Psoas muscle (tissue), 8 donors: Measurements from ENCODE around the gene SLC39A11. TPM values are rescaled to one million over a fixed set of nuclear protein-coding genes. Genes with fewer than 3 reads are reported as not detected.

Experiments
- ATAC-seq, 4 donors: fragments of 200-7000 bp; cut with Tn5 transposase; one replicate each; pipeline ENCODE4 v1.9.1; 2020; ENCODE audit warnings: moderate library complexity in 3 of 4, mild to moderate bottlenecking in 2 of 4
- DNase-seq, 2 donors: peaks; one replicate each; pipeline ENCODE4 v3.0.0-alpha.2; 2020
- H3K27ac ChIP-seq: fragments of 200-600 bp; one replicate; pipeline ENCODE4 v1.8.0; 2022
- H3K27me3 ChIP-seq, 3 donors: fragments of 200-600 bp in 1 of 3; one replicate each; pipeline versions ENCODE4 v1.6.1 to v1.8.0; 2013 to 2022; ENCODE audit warnings: low read length in 2 of 3, mild to moderate bottlenecking in 2 of 3, moderate library complexity in 1 of 3; ENCODE audit not compliant: insufficient read depth in 3 of 3
- H3K36me3 ChIP-seq, 2 donors: fragments of 200-600 bp in 1 of 2; one replicate each; pipeline versions ENCODE4 v1.6.1 to v1.8.0; 2013 to 2022; ENCODE audit warnings: low read depth in 1 of 2, mild to moderate bottlenecking in 1 of 2, moderate library complexity in 1 of 2; ENCODE audit not compliant: insufficient read depth in 1 of 2
- H3K4me1 ChIP-seq: fragments of 200-600 bp; one replicate; pipeline ENCODE4 v1.8.0; 2022
- H3K4me3 ChIP-seq: fragments of 200-600 bp; one replicate; pipeline ENCODE4 v1.8.0; 2022; ENCODE audit warnings: mild to moderate bottlenecking
- H3K9me3 ChIP-seq: fragments of 200-600 bp; one replicate; pipeline ENCODE4 v1.8.0; 2022
- WGBS, 3 donors: extraction: QIAGEN DNeasy Blood & Tissue Kit; methylation state at CpG; one replicate each; pipeline versions ENCODE4 v1.1.6 to v1.1.7; 2013; 5-methylcytosine and 5-hydroxymethylcytosine counted together
- intact Hi-C, 2 donors: fragments of 100-400 bp; cut with DNase I; formaldehyde crosslinking; loops; one replicate each; pipeline versions ENCODE4 v1.11.0 to v1.14.2; 2022
- polyA plus RNA-seq, 3 donors: library from polyadenylated mRNA; stranded (reverse); fragments of 200-250 nt; gene quantifications; one replicate each; pipeline ENCODE4 v1.2.3, GENCODE V29; 2013
- total RNA-seq, 4 donors: library from RNA; stranded (reverse); fragmentation: NEBNext Ultra II Directional in 2 of 4; extraction: Animal tissue kit (Norgen Biotek cat#: 25700) in 2 of 4; gene quantifications; one replicate each; pipeline versions ENCODE4 v1.2.1 to v1.2.4, GENCODE V29; 2021 to 2023
- TF ChIP-seq, protein P1 (sequence below): fragments of 200-600 bp; IDR thresholded peaks from one replicate; pipeline ENCODE4 v1.8.0; 2022; ENCODE audit warnings: antibody characterized with exemption
- donor health status: healthy with polysubstance abuse.
- donor health status: DM: no; HTN: no; CAD: no; lungs with moderate emphysema.
- donor health status: Bipolar disorder and iron deficiency.
- donor health status: healthy.
- donor health status: DM: yes; HTN: yes; CAD: no.
- donor health status: DM: no; HTN: no; CAD: no.
- donor health status: DM: no; HTN: no; CAD: no.
- donor health status: DM: yes; HTN: yes; CAD: no.

The SLC39A11 gene
- total and polyA plus RNA-seq, 7 donors = 1.6 to 9.7 (median 7.9) TPM

DNA sequence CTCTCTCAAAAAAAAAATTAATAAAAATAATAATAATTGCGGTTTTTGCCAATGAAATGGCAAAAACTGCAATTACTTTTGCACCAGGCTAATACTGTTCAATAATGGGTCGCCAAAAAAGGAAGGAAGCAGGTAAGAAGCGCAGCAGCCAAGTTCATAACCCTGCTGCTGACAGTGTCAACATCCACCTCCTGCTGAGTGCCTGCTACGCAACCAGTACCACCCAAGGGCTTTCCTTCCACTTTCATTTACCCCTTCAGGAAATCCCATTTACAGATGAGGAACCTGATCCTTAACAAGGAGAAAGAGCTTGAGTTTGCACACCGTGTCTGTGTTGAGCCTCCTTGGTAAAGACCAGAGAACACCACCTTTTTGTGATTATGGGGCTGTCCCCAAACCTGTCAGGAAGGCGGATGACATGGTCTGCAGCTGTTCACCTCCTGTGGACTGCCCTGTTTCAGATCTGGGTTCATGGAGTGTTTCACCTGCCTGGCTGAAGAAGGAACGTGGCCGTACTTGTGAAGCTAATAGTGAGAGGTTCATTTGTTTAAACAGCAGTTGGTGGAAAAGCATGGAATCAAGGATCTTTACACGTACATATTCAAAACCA is 378.0 kb downstream of the SLC39A11 start:
- no peak overlapping the region for H3K27ac ChIP-seq
- no peaks in the 10 kb centered on the region for H3K36me3 ChIP-seq
- intact Hi-C loops = no loop called here
- H3K4me3 ChIP-seq = no peak overlapping the region
- ATAC-seq (no peak), DNase-seq (no peak)
- TF ChIP-seq, protein P1, sequence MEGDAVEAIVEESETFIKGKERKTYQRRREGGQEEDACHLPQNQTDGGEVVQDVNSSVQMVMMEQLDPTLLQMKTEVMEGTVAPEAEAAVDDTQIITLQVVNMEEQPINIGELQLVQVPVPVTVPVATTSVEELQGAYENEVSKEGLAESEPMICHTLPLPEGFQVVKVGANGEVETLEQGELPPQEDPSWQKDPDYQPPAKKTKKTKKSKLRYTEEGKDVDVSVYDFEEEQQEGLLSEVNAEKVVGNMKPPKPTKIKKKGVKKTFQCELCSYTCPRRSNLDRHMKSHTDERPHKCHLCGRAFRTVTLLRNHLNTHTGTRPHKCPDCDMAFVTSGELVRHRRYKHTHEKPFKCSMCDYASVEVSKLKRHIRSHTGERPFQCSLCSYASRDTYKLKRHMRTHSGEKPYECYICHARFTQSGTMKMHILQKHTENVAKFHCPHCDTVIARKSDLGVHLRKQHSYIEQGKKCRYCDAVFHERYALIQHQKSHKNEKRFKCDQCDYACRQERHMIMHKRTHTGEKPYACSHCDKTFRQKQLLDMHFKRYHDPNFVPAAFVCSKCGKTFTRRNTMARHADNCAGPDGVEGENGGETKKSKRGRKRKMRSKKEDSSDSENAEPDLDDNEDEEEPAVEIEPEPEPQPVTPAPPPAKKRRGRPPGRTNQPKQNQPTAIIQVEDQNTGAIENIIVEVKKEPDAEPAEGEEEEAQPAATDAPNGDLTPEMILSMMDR = no peak
- no peaks in the 10 kb centered on the region for H3K9me3 ChIP-seq
- WGBS, 3 donors = 73 to 81% (median 80%) methylated on average over 9 of the region's 9 CpGs
- H3K27me3 ChIP-seq = no peaks in the 10 kb centered on the region
- H3K4me1 ChIP-seq = no peaks in the 10 kb centered on the region

DNA sequence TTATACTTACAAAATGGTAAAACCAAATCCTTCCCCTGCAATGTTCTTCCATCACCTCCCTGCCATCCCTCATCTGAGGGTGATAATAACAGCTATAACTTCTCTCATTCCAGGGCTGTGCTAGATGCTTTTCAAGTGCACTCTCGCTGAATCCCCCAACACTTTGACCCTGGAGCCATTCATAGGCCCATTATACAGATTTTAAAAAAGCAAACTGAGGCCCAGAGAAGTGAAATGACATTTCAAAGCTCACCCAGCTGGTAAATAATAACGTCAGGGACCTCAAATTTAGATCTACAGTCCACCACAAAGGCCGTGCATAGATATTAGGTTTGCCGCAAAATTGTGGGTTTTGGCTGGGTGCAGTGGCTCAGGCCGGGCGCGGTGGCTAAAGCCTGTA is 378.8 kb downstream of the SLC39A11 start:
- TF ChIP-seq, protein P1 = no peak
- DNase-seq = no peak

DNA sequence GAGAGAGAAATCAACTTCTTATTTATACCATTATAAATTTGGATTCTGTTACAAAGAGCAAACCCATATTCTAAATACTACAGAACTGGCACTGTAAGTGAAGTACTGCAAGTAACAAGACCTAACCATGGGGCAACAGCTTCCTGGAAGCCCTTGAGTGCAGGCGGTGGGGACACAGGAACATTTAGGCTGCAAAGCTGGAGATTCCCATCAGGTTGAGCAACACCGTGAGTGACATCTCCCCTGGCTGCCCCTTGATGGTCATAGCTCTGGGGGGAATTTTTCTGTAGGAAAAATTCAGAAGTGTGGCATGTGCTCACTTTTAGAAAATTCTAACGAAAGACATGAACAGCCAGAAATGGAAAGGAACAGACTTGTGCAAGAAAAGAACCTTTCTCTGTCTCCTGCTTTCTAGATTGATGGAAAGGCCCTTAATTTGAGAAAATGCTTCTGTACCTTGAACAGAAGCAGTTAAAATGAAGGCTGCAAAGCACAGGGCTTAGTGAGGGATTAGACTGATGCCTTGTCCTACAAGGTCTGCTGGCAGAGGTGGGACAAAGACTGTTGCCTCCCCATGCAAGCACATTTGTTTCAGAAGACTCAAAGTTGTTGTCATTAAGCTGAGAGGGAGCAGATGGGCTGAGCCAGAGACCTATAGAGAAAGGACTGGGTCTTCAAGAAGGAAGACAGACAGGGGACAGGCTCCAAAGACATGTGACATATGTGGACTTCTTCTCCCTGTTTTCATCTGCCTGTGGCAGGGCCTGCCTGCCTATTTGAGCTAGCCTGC is 380.8 kb downstream of the SLC39A11 start:
- TF ChIP-seq, protein P1 = no peak
- no peaks in the 10 kb centered on the region for H3K9me3 ChIP-seq
- no peak overlapping the region for H3K27ac ChIP-seq
- no peaks in the 10 kb centered on the region for H3K27me3 ChIP-seq
- intact Hi-C loops = no loop called here
- H3K4me1 ChIP-seq = no peaks in the 10 kb centered on the region
- ATAC-seq (no peak), DNase-seq (no peak)
- no peaks in the 10 kb centered on the region for H3K36me3 ChIP-seq
- no peak overlapping the region for H3K4me3 ChIP-seq
- WGBS, 3 donors = 92 to 99% (median 96%) methylated on average over 3 of the region's 3 CpGs

More for the DNA sequence above, 378.8 kb downstream of the SLC39A11 start:
- intact Hi-C loops = no loop called here
- H3K36me3 ChIP-seq = no peaks in the 10 kb centered on the region
- H3K9me3 ChIP-seq = no peaks in the 10 kb centered on the region
- H3K27me3 ChIP-seq = no peaks in the 10 kb centered on the region
- H3K27ac ChIP-seq = no peak overlapping the region
- H3K4me1 ChIP-seq = no peaks in the 10 kb centered on the region
- no peak for ATAC-seq
- WGBS, 3 donors = 94 to 96% (median 96%) methylated on average over 7 of the region's 7 CpGs
- no peak overlapping the region for H3K4me3 ChIP-seq

DNA sequence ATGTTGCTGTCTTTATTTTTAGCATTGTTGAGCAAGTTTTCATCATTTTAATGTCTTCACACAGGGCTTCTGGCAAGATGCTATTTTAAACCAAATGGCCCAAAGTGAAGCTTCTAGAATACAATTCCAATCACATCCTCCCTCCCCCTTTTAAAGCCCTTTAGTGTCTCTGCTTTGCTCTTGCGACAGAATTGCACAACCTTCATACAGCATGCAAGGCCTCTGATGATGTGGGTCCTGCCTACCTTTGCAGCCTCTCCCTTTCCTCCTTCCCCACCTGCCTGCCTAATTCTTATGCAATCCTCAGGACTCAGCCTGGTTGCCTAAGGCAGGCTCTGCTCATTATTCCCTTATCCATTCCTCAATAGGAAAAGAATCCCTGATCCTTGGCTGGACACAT is 381.7 kb downstream of the SLC39A11 start:
- Histone ChIP-seq H3K4me1 (no peaks in the 10 kb centered on the region), H3K9me3 (no peaks in the 10 kb centered on the region), H3K27me3 (no peaks in the 10 kb centered on the region), H3K4me3 (no peak overlapping the region), H3K36me3 (no peaks in the 10 kb centered on the region), H3K27ac (no peak overlapping the region)
- TF ChIP-seq, protein P1 = no peak
- ATAC-seq (no peak), DNase-seq (no peak)
- intact Hi-C loops = no loop called here
- 80 to 94% (median 88%) methylated on average over 1 of the region's 1 CpG for WGBS, 3 donors
